Fibroblast of peridontal ligament (primary cell): Measurements from ENCODE around the gene CYB561.
A peak's percentile ranks its signal among the peaks of the same experiment; 100 is the strongest.

Source experiments
- DNase-seq: peaks from one replicate; pipeline ENCODE4 v3.0.0-alpha.2; 2010; ENCODE audit errors: extremely low read depth

The CYB561 gene

DNA sequence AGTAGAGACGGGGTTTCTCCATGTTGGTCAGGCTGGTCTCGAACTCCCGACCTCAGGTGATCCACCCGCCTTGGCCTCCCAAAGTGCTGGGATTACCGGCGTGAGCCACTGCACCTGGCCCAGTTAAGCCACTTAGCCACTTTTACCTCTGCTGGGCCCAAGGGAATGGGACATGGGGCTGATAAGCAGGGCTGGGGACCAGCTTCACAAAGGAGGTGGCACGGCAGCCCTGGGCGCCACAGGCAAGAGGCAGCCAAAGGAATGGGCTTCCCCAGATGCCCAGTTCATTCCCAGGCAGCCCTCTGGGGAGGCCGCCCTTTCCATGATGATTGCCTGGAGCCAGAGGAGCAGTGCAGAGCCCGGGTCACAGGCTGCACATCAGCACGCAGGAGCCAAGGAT, 5.0 kb upstream of the CYB561 start:
- no peak for DNase-seq

DNA sequence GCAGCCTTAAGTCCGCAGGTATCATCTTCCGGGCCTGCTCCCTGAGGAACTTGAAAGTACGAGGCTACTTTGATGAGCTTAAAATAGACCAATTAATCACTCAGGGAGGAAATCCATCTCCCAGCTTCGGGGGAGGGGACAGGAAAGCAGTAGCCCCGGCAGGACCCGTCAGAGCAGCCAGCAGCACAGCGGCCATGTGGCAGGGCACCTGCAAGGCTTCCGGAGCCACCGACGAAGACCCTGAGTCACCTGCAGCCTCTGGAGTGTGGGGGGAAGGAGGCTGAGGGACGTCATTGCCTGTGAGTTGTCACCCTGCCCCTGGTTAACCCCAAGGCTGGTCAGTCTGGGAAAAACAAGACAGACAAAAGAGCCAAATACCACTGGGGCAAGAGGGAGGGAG, 4.4 kb upstream of the CYB561 start:
- no peak for DNase-seq

DNA sequence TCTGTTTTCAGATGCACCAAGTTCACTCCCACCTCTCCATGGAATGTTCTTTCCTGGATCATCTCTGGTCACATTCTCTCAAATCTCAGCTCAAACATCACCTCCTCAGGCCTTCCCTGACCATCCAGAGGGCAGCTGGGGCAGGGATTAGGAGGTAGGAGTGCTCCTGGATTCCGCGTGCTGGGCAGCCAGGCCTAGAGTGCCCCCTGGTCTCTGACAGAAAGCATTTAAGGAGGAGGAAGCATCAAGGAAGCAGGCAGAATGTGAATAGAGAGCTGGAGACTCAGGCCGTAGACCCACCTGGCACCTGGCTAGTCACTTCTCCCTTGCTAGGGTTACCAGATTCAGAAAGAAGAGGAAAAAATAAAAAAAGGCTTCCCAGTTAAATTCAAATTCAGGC, 2.5 kb upstream of the CYB561 start:
- no peak for DNase-seq

DNA sequence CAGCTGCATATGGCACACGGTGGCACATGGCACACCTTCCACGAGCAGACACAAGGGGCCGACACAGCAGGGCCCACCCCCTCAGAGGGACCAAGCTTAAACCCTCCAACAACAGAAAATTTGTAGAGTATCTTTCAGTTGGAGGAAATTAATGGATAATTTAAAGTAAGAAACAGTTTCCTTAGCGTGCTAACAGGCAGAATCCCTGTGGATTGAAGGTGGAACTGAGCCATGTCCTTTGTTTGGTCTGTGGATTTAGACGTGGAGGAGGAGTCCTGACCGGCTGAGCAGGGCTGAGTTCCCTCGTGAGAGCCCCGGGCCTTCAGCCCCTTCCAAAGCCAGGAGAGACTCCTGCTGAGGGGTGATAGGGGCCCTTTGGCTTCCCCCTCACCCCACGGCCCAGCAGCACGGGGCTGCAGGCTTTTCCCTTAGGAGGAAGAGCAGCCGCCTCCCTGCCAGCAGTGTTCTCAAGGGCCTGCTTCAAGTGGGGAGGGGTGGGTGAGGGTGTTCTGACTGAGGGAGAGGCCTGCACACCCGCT, 1.4 kb upstream of the CYB561 start:
- DNase-seq: peak; percentile 48

DNA sequence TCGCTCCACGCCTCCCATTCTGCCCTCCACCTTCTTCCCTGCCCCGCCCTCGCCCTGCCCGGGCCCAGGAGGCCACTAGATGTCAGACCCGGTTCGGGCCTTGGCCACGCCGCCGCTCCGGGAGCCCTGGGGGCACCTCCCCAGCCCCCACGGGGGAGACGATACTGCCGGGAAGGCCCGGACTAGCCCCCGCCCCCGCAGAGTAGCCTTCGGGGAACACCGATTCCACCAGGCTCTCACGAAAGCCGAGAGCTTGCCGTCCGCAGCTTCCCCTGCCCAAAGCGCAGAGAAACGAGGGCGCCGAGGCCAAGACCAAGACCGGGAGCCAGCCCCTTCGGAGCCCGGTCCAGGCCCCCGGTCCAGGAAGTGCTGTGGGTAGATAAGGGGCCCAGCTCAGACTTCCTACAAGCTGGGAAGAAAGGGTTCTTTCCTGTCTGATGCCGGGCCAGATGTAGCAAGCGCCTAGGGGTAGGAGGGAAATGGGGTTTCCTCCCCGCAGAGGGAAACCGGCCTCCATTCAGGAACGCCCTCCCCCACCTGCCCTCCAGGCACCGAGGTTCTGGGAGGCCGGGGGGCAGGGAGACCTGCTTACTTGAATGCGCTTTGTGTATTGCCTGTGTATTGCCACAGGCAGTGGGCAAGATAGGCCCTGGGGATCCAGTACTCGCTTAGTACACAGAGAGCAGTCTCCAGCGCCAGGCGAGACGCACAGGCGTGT, 806 bp upstream of the CYB561 start:
- DNase-seq: peak; percentile 40

DNA sequence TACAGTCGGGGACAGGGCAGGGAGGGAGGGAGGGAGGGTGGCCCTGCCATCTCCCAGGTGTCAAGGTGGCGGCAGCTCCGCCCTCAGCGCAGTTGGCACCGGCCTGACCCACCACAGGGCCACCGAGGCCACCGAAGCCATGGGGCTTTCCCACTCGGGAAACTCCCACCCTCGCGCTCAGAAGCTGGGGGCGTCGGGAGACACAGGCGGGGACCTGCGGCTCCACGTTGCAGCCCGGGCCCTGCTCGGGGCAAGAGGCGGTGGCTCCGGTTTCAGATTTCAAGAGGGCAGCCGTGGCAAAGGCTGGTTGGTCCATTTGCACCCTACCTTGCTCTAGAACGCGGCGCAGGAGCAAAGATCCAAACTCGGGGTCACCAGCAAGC, 544 bp downstream of the CYB561 start:
- DNase-seq: peak; percentile 28

DNA sequence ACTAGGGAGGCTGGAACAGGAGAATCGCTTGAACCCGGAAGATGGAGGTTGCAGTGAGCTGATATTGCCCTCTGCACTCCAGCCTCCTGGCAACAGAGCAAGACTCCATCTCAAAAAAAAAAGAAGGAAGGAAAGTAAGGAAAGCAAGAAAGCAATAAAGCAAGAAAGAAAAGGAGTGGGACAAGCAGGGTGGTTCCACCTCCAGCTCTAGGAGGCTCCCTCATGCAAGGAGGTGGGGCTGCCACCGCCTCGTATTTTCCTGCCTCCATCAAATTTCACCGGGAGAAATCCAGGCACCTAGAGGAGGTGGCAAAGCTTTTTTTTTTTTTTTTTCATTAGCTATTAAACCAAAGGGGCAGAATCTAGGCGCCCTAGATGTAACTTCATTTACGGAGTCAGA, 1.0 kb downstream of the CYB561 start:
- DNase-seq: no peak

DNA sequence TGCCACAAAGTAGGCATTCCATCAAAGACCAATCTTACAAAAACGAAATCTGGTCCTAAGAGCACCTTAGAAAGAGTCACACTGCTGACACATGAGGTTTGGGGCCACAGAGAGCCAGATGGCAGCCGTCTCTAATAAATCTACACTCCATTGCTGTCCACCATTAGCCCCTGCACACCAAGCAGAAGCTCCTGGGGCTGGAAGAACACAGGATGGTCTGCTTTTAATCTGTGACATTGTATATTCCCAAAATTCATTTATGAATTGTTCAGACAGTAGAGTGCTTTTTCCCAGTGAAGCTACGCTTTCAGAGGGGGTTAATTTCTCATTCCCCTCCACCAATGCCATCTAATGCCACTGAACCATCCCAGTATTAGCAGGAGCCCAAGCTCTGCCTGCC, 1.6 kb downstream of the CYB561 start:
- DNase-seq: no peak

DNA sequence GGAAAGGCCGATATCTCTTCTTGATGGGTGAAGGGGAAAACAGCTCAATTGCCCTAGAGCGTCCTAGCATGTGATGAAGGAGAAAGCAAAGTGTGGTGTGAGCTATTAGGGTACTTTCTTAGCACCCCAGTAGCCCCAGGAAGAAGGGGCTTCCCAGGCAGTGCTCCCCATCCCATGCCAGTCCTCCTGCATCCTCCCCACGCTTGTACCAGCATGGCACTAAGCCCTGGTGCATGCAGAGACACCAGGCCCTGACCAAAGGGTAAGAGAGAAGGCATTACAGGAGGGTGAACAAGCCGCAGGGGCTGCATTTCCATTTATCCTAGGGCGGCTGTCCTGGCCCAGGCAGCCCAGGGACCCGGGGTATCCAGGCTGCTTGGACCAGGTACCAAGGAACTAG, 3.1 kb downstream of the CYB561 start:
- no peak for DNase-seq

DNA sequence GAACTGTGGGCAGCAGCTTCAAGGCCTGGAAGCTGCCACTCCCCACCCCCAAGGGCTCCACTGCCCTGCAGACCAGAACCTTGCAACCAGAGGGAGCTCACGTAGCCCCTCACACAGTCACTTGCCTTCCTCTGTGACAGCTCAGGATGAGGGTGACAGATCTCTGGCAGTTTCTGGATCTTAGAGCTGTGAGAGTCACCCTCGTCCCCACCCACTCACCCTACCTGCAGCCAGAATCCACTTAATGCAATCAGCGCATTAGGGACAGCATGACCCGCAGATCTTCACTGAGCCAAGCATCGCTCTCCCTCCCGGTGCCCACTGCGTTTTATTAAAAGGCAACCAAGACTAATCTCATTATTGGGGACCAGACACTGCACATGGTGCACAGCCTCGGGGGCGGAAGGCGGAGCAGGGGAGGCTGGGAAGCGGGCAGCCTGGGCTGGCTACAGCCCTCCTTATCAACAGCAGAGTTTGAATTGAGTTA, 3.5 kb downstream of the CYB561 start:
- DNase-seq: no peak

DNA sequence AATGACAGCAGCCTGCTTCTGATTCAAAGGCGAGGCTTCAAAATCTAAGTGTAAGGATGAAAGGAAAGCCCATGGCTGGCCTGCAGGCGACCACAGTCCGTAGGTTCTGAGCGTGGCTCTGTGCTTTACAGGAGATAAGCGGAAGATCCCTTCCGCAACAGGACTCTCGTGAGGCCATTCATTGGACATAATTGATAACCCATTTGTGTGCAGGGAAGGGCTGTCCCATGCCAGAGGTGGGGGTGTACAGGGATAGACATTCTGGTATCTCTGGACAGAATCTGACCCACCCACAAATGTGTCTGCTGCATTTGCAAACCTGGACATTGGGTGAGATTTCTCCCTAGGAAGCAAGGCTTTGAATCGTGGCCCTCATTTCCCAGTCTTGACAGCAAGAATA, 4.0 kb downstream of the CYB561 start:
- no peak for DNase-seq

DNA sequence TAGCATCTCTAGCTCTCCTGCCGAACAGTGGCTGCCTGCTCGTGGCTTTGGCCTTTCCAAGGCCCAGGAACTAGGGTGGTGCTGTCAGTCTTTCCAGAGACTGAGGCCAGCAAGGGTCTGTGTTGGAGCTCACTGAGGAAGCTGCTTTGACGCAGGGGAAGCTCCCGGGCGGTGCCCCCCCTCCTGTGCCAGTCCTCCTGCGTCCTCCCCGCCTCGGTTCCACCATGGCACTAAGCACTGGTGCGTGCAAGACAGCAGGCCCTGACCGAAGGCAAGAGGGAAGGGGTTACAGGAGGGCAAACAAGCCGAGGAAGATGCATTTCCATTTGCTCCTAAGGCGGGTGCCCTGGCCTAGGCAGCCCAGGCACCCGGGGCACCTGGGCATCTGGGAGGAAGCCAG, 4.5 kb downstream of the CYB561 start:
- DNase-seq: no peak

DNA sequence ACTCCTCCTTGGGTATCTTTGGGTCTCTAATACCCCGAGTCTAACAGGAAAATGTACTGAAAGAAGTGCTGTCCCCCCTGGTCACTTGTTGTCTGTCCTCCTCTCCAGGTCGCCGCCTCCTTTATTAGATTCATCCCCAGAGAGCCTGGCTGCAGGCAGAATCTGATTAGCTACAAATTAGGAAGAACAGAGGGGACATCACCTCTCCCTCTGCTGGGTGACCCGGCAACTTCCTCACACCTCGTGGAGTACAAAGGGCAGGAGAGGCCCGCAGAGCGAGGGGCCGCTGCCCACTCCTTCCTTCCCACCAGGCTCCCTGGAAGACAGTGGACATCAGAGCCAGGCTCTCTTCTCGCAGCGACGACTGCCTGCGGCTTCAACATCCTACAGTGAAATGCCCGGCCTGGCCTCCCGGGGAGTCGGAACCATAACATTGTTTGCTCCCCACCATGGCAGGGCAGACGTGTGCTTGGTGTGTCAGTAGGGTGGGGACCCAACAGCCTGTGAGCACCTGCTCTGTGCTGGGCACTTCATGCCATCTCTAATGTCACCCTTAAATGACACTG, 5.3 kb downstream of the CYB561 start:
- no peak for DNase-seq

DNA sequence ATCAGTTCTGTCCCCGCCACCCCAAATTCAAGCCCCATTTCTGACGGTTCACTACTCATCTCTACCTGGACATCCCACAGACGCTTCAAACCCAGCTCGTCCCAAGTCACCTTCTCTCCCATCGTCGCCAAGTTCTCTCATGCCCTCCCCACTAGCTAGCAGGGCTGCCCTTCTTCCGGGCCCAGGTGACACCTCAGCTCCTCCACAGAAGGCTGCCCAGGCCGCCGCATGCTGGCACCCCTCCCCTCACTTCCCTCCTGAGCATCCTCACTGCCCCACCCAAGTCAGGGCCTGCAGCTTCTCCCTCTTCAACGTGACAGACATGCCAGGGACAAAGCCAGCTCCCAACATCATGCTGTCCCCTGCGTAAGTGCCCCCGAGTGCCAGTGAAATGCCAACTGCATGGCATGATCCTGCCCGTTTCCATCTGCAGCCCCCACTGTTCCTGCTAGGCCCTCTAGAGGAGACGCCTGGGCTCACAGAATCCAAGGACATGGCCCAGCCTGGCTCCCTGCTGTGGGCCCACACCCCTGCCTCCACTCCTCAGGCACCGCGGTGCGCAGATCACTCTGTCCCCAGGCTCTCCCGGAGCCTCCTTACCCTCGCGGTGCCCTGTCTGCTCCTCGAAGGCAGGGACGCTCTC, 5.9 kb downstream of the CYB561 start:
- DNase-seq: no peak

DNA sequence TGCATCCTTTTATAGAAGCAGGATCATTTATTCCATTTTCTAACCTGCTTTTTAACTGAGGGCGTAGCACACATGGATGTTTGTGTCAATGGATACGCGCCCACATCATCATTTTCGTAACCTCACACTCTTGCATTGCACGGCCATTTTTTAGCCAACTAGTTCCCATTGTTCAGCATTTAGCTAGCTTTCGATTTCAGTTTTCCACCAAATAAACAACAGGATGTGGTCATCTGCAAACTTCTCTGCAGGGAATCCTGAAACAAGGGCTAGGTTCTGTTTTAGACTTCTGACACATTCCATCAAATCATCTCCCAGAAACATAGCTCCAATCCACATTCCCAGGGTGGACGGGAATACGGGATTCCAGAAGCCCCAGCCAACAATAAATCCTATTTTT, 6.4 kb downstream of the CYB561 start:
- peak; percentile 85 for DNase-seq

DNA sequence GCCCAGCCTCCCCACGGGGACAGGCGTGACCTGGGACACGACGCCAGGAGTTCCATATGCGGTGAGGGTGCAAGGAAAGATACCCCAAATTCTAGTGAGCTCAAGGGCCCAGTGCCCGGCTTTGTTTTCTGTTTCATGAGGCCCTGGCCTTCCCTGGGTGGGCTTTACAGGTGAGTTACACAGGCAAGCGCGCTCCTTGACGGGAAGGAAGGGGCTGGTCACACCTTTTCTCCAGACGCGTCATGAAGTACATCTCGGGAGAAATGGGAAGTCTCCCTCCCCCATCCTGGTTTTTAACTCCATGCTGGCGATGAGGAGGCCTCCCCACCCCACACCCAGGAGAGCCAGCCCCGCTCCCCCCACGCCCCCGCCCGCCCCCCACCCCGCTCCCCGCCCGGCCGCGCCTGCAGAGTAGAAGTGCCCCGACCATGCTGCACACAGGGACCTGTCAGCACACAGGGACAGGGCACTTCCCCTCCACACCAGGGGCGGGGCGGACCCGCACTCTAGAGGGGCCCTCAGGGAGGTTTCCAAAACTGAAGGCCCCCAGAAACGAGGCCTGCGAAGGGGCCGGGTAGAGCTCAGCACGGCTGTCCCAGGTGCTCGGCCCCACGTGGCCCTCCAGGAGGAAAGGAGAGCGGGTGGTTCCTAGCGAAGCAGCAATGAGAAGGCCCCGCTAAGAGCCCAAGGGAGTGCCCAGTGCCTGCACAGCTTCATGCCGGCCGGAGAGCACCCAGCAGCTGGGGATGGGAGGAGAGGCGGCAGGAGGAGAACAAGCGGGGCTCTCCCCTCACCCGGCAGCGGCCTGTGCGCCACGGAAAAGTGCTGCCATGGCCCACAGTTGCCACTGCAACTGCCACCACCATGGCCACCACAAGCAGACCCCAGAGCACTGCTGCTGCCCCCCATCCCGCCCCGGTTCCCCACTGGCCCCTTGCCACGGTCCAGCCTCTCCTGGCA, 7.7 kb downstream of the CYB561 start:
- no peak for DNase-seq

DNA sequence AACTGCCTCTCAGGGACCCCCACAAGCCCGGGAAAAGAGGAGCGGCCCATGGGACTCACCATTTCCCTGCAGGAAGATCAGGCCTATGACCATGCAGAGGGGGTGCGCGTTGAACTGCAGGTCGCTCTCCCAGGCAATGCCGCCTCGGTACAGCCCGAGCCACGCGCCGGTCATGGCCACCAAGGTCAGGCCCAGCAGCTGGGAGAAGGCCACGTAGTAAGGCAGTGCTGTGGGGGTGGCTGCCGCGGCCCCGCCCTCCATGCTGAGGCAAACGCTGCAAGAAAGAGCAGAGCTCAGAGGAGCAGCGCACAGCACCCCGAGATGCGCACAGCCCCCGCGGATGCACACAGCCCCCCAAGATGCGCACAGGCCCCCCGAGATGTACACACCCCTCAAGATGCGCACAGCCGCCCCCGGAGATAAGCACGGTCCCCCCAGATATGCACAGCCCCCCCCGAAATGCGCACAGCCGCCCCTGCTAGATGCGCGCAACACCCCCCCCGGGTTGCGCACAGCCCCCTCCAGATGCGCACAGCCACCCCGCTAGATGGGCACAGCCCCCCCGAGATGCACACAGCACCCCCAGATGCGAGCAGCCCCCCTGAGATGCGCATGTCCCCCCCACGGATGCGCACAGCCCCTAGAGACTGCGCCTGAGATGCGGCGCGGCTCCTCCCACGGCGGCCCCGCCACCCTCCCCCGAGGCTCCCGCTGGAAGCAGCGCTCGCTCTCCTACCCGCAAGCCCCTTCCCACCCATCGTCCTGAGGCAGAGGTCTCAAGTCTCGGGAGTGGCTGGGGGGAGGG, 8.6 kb downstream of the CYB561 start:
- DNase-seq: no peak

DNA sequence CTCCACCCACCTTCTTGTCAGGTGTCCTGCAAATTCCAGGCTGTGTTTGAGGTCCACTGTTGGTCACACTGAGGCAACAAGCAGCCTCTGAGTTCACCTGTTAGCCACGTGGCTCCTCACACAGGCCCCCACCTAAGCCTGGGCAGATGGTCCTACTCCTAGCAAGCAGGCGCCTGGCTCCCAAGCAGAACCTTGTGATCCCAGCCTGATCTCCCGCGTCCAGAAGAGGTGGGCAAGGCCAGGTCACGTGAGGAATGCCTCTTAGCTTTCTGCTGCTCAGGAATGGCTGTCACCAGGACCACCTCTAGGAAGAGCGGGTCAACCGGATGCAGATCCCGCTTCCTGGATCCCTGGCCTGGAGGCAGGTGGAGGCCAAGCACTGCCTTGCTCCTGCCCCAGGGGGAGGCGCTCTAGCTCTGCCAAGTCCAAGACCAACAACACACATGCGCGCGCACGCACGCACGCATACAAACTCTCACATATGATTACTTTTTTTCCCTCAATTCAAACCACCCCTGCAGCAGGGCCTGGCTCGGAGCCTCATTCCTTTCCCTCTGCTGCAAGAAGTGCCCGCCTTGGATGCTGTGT, 9.5 kb downstream of the CYB561 start:
- no peak for DNase-seq

DNA sequence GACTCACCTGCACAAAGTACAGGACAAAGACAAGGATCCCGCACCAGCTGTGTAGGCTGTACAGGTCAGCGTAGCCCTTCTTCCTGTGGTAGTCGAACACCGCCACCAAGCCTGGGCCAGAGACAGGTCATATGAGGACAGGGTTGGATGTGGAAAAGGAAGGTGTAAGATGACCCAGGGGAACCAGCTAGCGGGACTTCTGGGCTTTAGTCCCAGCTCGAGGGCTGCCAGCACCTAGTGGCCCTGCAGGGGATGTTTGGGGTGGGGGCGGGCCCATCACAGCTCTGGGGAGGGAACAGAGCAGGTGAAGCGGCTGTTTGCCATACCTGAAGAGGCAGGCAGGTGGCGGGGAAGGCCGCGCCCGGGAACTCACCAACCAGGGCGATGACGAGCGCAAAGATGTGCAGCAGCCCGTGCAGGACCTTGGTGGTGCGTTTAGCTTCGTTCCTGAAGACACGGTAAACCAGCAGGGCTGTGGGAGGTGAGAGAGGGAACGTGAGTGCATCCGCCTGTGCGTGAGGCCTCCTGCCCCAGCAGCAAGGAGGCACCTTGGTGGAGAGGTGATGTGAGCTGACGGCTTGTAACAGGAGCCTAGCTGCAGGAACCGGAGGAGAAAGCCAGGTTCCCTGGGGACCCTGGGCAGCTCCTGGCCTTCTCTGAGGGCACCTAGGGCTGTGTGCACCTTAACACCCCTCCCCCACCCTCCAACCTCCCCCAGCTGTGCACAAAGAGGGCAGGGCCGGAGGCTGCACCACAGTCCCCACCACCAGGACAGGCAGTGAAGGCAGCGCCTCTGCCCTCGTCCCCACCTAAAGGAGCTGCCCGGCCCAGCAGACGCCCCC, 10.2 kb downstream of the CYB561 start:
- DNase-seq: no peak
